Glutamatergic neuron (in vitro differentiated cells): Measurements from ENCODE around the gene PLSCR4. TPM values are rescaled to one million over a fixed set of nuclear protein-coding genes. Genes with fewer than 3 reads are reported as not detected.
"Not testable (repeated sequence)": the region's sequence is repeated elsewhere in the genome, so short reads cannot be mapped to it uniquely, and the experiment has no call there.

Experiments
- DNase-seq: peaks from one replicate; pipeline ENCODE4 v3.0.0; 2022
- H3K27ac Mint-ChIP-seq: one replicate; pipeline ENCODE4 v1.8.0; 2020; ENCODE audit warnings: mild to moderate bottlenecking, mixed read lengths, inconsistent platforms; ENCODE audit not compliant: unreplicated experiment
- H3K27me3 Mint-ChIP-seq: one replicate; pipeline ENCODE4 v1.8.0; 2020; ENCODE audit warnings: mild to moderate bottlenecking, moderate library complexity, mixed read lengths, inconsistent platforms; ENCODE audit not compliant: unreplicated experiment
- H3K36me3 Mint-ChIP-seq: one replicate; pipeline ENCODE4 v1.8.0; 2020; ENCODE audit warnings: mild to moderate bottlenecking, mixed read lengths, inconsistent platforms; ENCODE audit not compliant: unreplicated experiment
- H3K4me1 Mint-ChIP-seq: one replicate; pipeline ENCODE4 v1.8.0; 2020; ENCODE audit warnings: mild to moderate bottlenecking, low read depth, mixed read lengths, inconsistent platforms; ENCODE audit not compliant: unreplicated experiment
- H3K4me3 Mint-ChIP-seq: one replicate; pipeline ENCODE4 v1.8.0; 2020; ENCODE audit warnings: mild to moderate bottlenecking, mixed read lengths, inconsistent platforms; ENCODE audit not compliant: unreplicated experiment
- H3K9me3 Mint-ChIP-seq: one replicate; pipeline ENCODE4 v1.8.0; 2020; ENCODE audit warnings: mild to moderate bottlenecking, moderate library complexity, mixed read lengths, inconsistent platforms; ENCODE audit not compliant: unreplicated experiment
- CTCF ChIP-seq: fragments of 200-600 bp; sonication (generic); IDR thresholded peaks from one replicate; pipeline ENCODE4 v1.5.0; 2021; ENCODE audit not compliant: partially characterized antibody, unreplicated experiment
- total RNA-seq: library from RNA; stranded (reverse); fragmentation: NEBNext Ultra II Directional; extraction: Animal tissue kit (Norgen Biotek cat#: 25700); gene quantifications from one replicate; pipeline ENCODE4 v1.2.1, GENCODE V29; 2021; ENCODE audit not compliant: unreplicated experiment

PLSCR4 gene
- total RNA-seq, 1 donor from 2014 or later = not detected

GRCh38 chr3:146226881-146227280 lies 24.0 kb downstream of the PLSCR4 start:
- H3K9me3 Mint-ChIP-seq = peaks cover 4% of the 10 kb centered on the region
- H3K36me3 Mint-ChIP-seq = no peaks in the 10 kb centered on the region
- TF ChIP-seq CTCF = no peak
- H3K27ac Mint-ChIP-seq = no peak overlapping the region
- no peak overlapping the region for H3K4me3 Mint-ChIP-seq
- H3K4me1 Mint-ChIP-seq = no peaks in the 10 kb centered on the region
- no peaks in the 10 kb centered on the region for H3K27me3 Mint-ChIP-seq
- no peak for DNase-seq

GRCh38 chr3:146225458-146225857 lies 25.4 kb downstream of the PLSCR4 start:
- not testable (repeated sequence) for H3K27me3 Mint-ChIP-seq, H3K9me3 Mint-ChIP-seq, H3K27ac Mint-ChIP-seq, H3K4me1 Mint-ChIP-seq, H3K4me3 Mint-ChIP-seq, DNase-seq, H3K36me3 Mint-ChIP-seq

GRCh38 chr3:146223401-146224373 lies 27.2 kb downstream of the PLSCR4 start:
- no peak for DNase-seq
- Mint-ChIP-seq H3K36me3 (no peaks in the 10 kb centered on the region), H3K27me3 (no peaks in the 10 kb centered on the region), H3K4me3 (no peak overlapping the region), H3K9me3 (peaks cover 2% of the 10 kb centered on the region), H3K4me1 (no peaks in the 10 kb centered on the region), H3K27ac (no peak overlapping the region)
- no peak for TF ChIP-seq CTCF

GRCh38 chr3:146222204-146223046 lies 28.5 kb downstream of the PLSCR4 start:
- DNase-seq = no peak
- H3K4me3 Mint-ChIP-seq = no peak overlapping the region
- H3K36me3 Mint-ChIP-seq = no peaks in the 10 kb centered on the region
- no peaks in the 10 kb centered on the region for H3K4me1 Mint-ChIP-seq
- no peak for TF ChIP-seq CTCF
- H3K27me3 Mint-ChIP-seq = no peaks in the 10 kb centered on the region
- H3K9me3 Mint-ChIP-seq = peaks cover 2% of the 10 kb centered on the region
- H3K27ac Mint-ChIP-seq = no peak overlapping the region

- H3K36me3 Mint-ChIP-seq = no peaks in the 10 kb centered on the region
- no peaks in the 10 kb centered on the region for H3K4me1 Mint-ChIP-seq
- TF ChIP-seq CTCF = no peak
- H3K27me3 Mint-ChIP-seq = no peaks in the 10 kb centered on the region
- no peak overlapping the region for H3K4me3 Mint-ChIP-seq
- peaks cover 2% of the 10 kb centered on the region for H3K9me3 Mint-ChIP-seq
- H3K27ac Mint-ChIP-seq = no peak overlapping the region
- no peak for DNase-seq
Observed at GRCh38 chr3:146221276-146221675, 29.6 kb downstream of the PLSCR4 start.
